Endothelial cell of umbilical vein (primary cell): ENCODE results near the gene ADARB1. TPM values are rescaled to one million over a fixed set of nuclear protein-coding genes. Genes with fewer than 3 reads are reported as not detected.

Experiments
- BruUV-seq: library from RNA; stranded (reverse); fragments of 400-500 nt; replicated peaks from 2 replicates; lab custom pipeline; 2021; lab: Mats Ljungman, UMichigan
- CTCF ChIA-PET: fragments of 300-600, 350-600 bp; sonication (Branson Sonifier 250); formaldehyde crosslinking; loops from one replicate; lab custom pipeline; 2021; ENCODE audit warnings: antibody characterized with exemption, inconsistent platforms; lab: Charles Lee
- POLR2A ChIA-PET: fragments of 300-600, 350-600 bp; sonication (Branson Sonifier 250); formaldehyde crosslinking; loops from one replicate; lab custom pipeline; 2021; ENCODE audit warnings: antibody characterized with exemption, inconsistent platforms; lab: Charles Lee
- DNase-seq: peaks from one replicate; pipeline ENCODE4 v3.0.0-alpha.2; 2011; ENCODE audit warnings: low read depth, low spot score
- FAIRE-seq: peaks from 2 replicates; lab custom pipeline; 2011; peaks lifted over from hg19 to GRCh38; lab: Jason Lieb, UNC
- H2AFZ ChIP-seq: 2 replicates; pipeline ENCODE4 v1.6.0; 2012; ENCODE audit warnings: low read depth, low read length, control low read depth, inconsistent platforms
- H3K27ac ChIP-seq: 2 replicates; pipeline ENCODE4 v1.5.1; 2011; ENCODE audit warnings: low read depth, mild to moderate bottlenecking, control low read depth, low read length, moderate library complexity; ENCODE audit not compliant: insufficient read depth
- H3K27me3 ChIP-seq, 2 experiments: 2 replicates each; pipeline versions ENCODE4 v1.6.0 to v1.6.1; 2011; ENCODE audit warnings: low read length in 2 of 2, mixed read lengths in 1 of 2; ENCODE audit not compliant: control insufficient read depth in 2 of 2, insufficient read depth in 2 of 2
- H3K36me3 ChIP-seq, 2 experiments: 2 replicates in 1 of 2; 3 replicates in 1 of 2; pipeline ENCODE4 v1.5.1; 2011; ENCODE audit warnings: low read length in 2 of 2, mild to moderate bottlenecking in 1 of 2, moderate library complexity in 1 of 2; ENCODE audit not compliant: control insufficient read depth in 2 of 2, insufficient read depth in 2 of 2; ENCODE audit errors: extremely low read depth in 1 of 2
- H3K4me1 ChIP-seq: 3 replicates; pipeline ENCODE4 v1.5.1; 2011; ENCODE audit warnings: mild to moderate bottlenecking, low read length; ENCODE audit not compliant: control insufficient read depth, insufficient read depth; ENCODE audit errors: extremely low read depth
- H3K4me2 ChIP-seq: 2 replicates; pipeline ENCODE4 v1.6.1; 2011; ENCODE audit warnings: low read length, control low read depth, mixed read lengths; ENCODE audit not compliant: insufficient read depth
- H3K4me3 ChIP-seq, 3 experiments: fragments of 200-600 bp in 1 of 3; sonication (generic), shearing (Covaris generic) in 1 of 3; replicated peaks in 1 of 3; 2 replicates each; pipeline ENCODE4 v1.5.1; 2011 to 2016; ENCODE audit warnings: control low read depth in 3 of 3, low read length in 3 of 3, mild to moderate bottlenecking in 2 of 3, inconsistent platforms in 1 of 3, low read depth in 1 of 3, moderate library complexity in 1 of 3; ENCODE audit not compliant: insufficient read depth in 1 of 3
- H3K79me2 ChIP-seq: 2 replicates; pipeline ENCODE4 v1.6.0; 2012; ENCODE audit warnings: low read length, inconsistent platforms; ENCODE audit not compliant: control insufficient read depth, insufficient read depth
- H3K9ac ChIP-seq: replicated peaks from 2 replicates; pipeline ENCODE3; 2011; ENCODE audit warnings: low read length, control low read depth; ENCODE audit not compliant: insufficient read depth; ENCODE audit errors: extremely low read depth
- H3K9me1 ChIP-seq: replicated peaks from 3 replicates; pipeline ENCODE4 v1.6.0; 2011; ENCODE audit warnings: mild to moderate bottlenecking, low read length; ENCODE audit not compliant: control insufficient read depth, insufficient read depth; ENCODE audit errors: extremely low read depth
- H3K9me3 ChIP-seq: replicated peaks from 2 replicates; pipeline ENCODE4 v1.5.1; 2012; ENCODE audit warnings: low read length, inconsistent platforms; ENCODE audit not compliant: control insufficient read depth, insufficient read depth
- H4K20me1 ChIP-seq: replicated peaks from 2 replicates; pipeline ENCODE3; 2011; ENCODE audit warnings: mild to moderate bottlenecking, low read length; ENCODE audit not compliant: control insufficient read depth, insufficient read depth; ENCODE audit errors: extremely low read depth
- FOS ChIP-seq: IDR thresholded peaks from 2 replicates; pipeline ENCODE4 v1.6.1; 2011; ENCODE audit warnings: mild to moderate bottlenecking, low read length, moderate library complexity, borderline replicate concordance; ENCODE audit not compliant: insufficient read depth
- GATA2 ChIP-seq: IDR thresholded peaks from 2 replicates; pipeline ENCODE4 v1.7.0; 2011; ENCODE audit warnings: low read depth, mild to moderate bottlenecking, moderate library complexity, mixed read lengths, low read length; ENCODE audit not compliant: insufficient read length, insufficient read depth
- POLR2A ChIP-seq: IDR thresholded peaks from 2 replicates; pipeline ENCODE4 v1.6.1; 2012; ENCODE audit warnings: low read depth, mild to moderate bottlenecking, control low read depth, low read length
- POLR2AphosphoS5 ChIP-seq: IDR thresholded peaks from 2 replicates; pipeline ENCODE4 v1.6.1; 2012; ENCODE audit warnings: low read depth, mild to moderate bottlenecking, control low read depth, low read length, moderate library complexity; ENCODE audit not compliant: insufficient read depth
- dilution Hi-C: fragments of 300-500 bp; cut with MboI; formaldehyde crosslinking; loops from one replicate; pipeline ENCODE4 v1.15.0; 2019; ENCODE audit warnings: low sequenced_read_pairs; ENCODE audit not compliant: extremely low pct_ligation_motif_present
- intact Hi-C: fragments of 100-400 bp; cut with micrococcal nuclease; formaldehyde crosslinking; loops from one replicate; pipeline ENCODE4 v1.10.0; 2022
- polyA plus RNA-seq, 4 experiments: library from polyadenylated mRNA; depleted of rRNA in 3 of 4; stranded (reverse) in 3 of 4; unstranded in 1 of 4; fragments of >200 nt; gene quantifications; 2 replicates each; pipeline versions ENCODE4 v1.2.1 to v1.2.3, GENCODE V29; 2011 to 2012; ENCODE audit warnings: missing spikeins in 1 of 4
- total RNA-seq: library from RNA; stranded (reverse); gene quantifications from 2 replicates; pipeline ENCODE4 v1.2.3, GENCODE V29; 2021
- TF ChIP-seq, protein P1 (sequence below), 2 donors: IDR thresholded peaks; 1 replicate in 1 of 2; 2 replicates in 1 of 2; pipeline ENCODE4 v1.5.1; 2011; ENCODE audit warnings: low read length in 2 of 2, mild to moderate bottlenecking in 2 of 2, moderate library complexity in 2 of 2, control low read depth in 1 of 2, inconsistent platforms in 1 of 2, low read depth in 1 of 2; ENCODE audit not compliant: insufficient read depth in 1 of 2; ENCODE audit errors: extremely low read depth in 1 of 2
- TF ChIP-seq, protein P2 (sequence below): IDR thresholded peaks from 2 replicates; pipeline ENCODE4 v1.6.1; 2011; ENCODE audit not compliant: insufficient read depth, insufficient read length

The ADARB1 gene
- total and polyA plus RNA-seq, 2 donors (not counting 3 experiments of a cell fraction or from before 2014, with no cell fraction given), result 32.5 to 54.3 TPM

DNA sequence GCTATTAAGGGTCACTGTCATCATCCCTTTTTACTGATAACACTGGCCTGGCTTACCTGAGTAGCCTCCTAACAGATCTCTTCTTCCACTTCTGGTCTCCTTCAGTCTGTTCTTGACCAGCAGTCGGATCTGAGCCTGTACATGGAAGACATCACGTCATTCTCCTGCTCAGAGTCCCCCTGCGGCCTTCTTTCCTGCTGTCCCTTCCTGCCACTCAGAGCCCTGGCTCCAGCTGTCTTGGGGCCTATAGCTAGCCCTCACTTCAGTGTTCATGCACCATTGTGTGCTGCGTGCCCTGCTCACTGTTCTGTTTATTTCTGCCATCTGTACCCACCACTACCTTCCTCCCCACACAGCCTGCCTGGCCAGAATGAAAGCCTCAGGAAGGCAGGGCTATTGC is 8.4 kb downstream of the ADARB1 start:
- DNase-seq, result no peak
- no TSS peak for BruUV-seq
- intact Hi-C loops (no loop called here), dilution Hi-C loops (no loop called here)
- CTCF ChIA-PET, result interaction anchor here (1.3 kb wide), 1 partner anchor 45 kb away, joined by 4 read pairs; no protein-coding TSS in a partner anchor
- no peak overlapping the region for H2AFZ ChIP-seq
- no peak for FAIRE-seq
- no peaks in the 10 kb centered on the region for H3K9me1 ChIP-seq
- no peaks in the 10 kb centered on the region for H3K9me3 ChIP-seq
- POLR2A ChIA-PET, result no interaction called here
- H3K4me1 ChIP-seq, result peaks cover 24% of the 10 kb centered on the region
- no peak overlapping the region for H3K4me3 ChIP-seq
- no peaks in the 10 kb centered on the region for H3K27me3 ChIP-seq
- no peak overlapping the region for H3K27ac ChIP-seq
- TF ChIP-seq POLR2A (no peak), GATA2 (no peak)
- TF ChIP-seq, protein P1, sequence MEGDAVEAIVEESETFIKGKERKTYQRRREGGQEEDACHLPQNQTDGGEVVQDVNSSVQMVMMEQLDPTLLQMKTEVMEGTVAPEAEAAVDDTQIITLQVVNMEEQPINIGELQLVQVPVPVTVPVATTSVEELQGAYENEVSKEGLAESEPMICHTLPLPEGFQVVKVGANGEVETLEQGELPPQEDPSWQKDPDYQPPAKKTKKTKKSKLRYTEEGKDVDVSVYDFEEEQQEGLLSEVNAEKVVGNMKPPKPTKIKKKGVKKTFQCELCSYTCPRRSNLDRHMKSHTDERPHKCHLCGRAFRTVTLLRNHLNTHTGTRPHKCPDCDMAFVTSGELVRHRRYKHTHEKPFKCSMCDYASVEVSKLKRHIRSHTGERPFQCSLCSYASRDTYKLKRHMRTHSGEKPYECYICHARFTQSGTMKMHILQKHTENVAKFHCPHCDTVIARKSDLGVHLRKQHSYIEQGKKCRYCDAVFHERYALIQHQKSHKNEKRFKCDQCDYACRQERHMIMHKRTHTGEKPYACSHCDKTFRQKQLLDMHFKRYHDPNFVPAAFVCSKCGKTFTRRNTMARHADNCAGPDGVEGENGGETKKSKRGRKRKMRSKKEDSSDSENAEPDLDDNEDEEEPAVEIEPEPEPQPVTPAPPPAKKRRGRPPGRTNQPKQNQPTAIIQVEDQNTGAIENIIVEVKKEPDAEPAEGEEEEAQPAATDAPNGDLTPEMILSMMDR (IDR thresholded peaks at IDR 0.05; ENCODE audit: extremely low read depth in 1 of 2, insufficient read depth in 1 of 2, low read depth in 1 of 2, low read length in 2 of 2), result no peak
- peaks cover 43% of the 10 kb centered on the region for H3K79me2 ChIP-seq
- H3K9ac ChIP-seq, result no peak overlapping the region
- no peaks in the 10 kb centered on the region for H3K36me3 ChIP-seq
- no peak overlapping the region for H3K4me2 ChIP-seq
- H4K20me1 ChIP-seq, result no peaks in the 10 kb centered on the region

DNA sequence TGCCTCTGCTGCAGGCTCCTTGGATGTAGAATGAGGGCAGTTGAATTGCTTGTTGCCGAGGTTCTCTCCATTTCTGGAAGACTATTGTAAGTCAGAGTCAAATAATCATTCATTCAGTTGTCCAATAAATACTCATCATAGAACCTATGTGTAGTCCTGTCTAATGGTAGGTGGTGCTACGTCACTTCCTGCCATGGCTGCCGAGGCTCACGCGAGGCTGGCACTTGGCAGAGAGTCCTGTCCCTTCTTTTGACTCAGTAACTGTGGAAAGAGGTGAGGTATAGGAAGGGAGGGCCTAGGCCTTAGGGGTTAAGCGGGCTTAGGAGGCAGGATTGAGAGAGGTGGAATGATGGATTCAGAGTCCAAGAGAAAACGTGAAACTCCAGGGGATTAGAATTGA is 9.7 kb downstream of the ADARB1 start:
- no peaks in the 10 kb centered on the region for H3K27me3 ChIP-seq
- DNase-seq (no peak), FAIRE-seq (no peak)
- ChIA-PET POLR2A (no interaction called here), CTCF (no interaction called here)
- H3K79me2 ChIP-seq, result peaks cover 34% of the 10 kb centered on the region
- intact Hi-C loops (no loop called here), dilution Hi-C loops (no loop called here)
- H3K9ac ChIP-seq, result no peak overlapping the region
- no TSS peak for BruUV-seq
- H3K4me3 ChIP-seq, result no peak overlapping the region
- H3K36me3 ChIP-seq, result no peaks in the 10 kb centered on the region
- no peak overlapping the region for H3K27ac ChIP-seq
- no peak for TF ChIP-seq FOS
- TF ChIP-seq POLR2A, result no peak
- TF ChIP-seq, protein P2, sequence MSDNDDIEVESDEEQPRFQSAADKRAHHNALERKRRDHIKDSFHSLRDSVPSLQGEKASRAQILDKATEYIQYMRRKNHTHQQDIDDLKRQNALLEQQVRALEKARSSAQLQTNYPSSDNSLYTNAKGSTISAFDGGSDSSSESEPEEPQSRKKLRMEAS, result no peak
- no peak for TF ChIP-seq POLR2AphosphoS5
- no peaks in the 10 kb centered on the region for H4K20me1 ChIP-seq
- no peak overlapping the region for H2AFZ ChIP-seq
- no peak overlapping the region for H3K4me2 ChIP-seq
- peaks cover 19% of the 10 kb centered on the region for H3K4me1 ChIP-seq
- no peaks in the 10 kb centered on the region for H3K9me1 ChIP-seq
- H3K9me3 ChIP-seq, result no peaks in the 10 kb centered on the region
